ENCODE results near the gene DCAF11.
A peak's percentile ranks its signal among the peaks of the same experiment; 100 is the strongest.

Gene DCAF11

DNA sequence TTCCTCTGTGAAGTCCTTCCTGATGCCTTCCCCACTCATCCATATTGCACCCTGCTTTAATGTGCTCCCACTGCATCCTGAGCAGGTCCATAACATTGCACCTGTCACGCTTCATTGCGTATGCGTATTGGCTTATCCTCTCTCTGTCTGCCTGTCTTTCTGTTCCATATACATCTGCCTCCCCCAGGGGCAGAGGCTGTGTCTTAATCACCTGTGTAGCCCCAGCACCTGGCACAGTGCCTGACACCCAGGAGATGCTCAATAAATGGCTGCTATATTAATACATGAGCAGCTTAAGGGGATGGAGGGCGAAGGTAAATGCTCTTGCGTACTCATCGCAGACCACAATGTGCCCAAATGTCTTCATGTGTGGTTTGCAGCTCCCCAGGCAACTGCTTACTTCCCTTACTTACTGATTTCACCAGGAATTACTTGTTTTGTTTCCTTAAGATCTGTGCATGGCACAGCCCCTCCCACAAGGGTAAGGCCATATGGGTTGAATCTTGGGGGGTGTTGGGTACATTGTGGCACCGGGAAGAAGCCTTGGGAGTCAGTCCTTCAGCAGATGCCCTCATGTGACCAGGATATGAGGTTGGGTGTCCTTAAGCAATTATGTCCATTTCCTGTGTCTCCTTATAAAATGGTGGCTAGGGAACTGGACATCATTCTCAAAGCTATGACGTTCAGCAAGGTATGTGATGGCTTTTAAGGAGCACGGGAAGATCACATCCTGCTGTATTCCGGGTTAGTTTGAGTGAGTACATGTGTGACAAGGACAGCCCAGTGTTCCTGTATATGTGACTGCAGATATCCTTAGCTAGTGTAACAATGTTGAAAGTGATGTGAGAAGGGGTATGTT lies 44.1 kb upstream of the DCAF11 start:
- Histone ChIP-seq H2AK5ac (ENCODE audit: low read length, severe bottlenecking) (no peak overlapping the region), H2BK5ac (ENCODE audit: low read depth, low read length, poor library complexity, severe bottlenecking) (no peak overlapping the region), H3K18ac (ENCODE audit: low read depth in 1 of 2, low read length in 2 of 2) (no peak overlapping the region), H3K36me3 (ENCODE audit: control insufficient read depth in 1 of 2, insufficient read depth in 2 of 2, low read depth in 1 of 2, low read length in 2 of 2) (no peaks in the 10 kb centered on the region), H2AFZ (ENCODE audit: low read depth, low read length) (no peak overlapping the region), H4K91ac (ENCODE audit: low read length) (no peak overlapping the region), H3K4ac (ENCODE audit: low read depth in 1 of 2, low read length in 2 of 2) (no peak overlapping the region), H2BK120ac (ENCODE audit: low read depth, low read length) (no peak overlapping the region), H3K4me1 (ENCODE audit: control insufficient read depth, insufficient read depth, low read depth, low read length) (peaks cover 3% of the 10 kb centered on the region), H3K4me2 (ENCODE audit: low read length, poor library complexity, severe bottlenecking) (no peak overlapping the region), H3K14ac (ENCODE audit: low read length in 2 of 2) (no peak overlapping the region), H3K79me1 (replicated peaks; ENCODE audit: low read length, poor library complexity, severe bottlenecking) (no peaks in the 10 kb centered on the region), H2BK12ac (ENCODE audit: low read length in 2 of 2) (no peak overlapping the region), H3K27me3 (ENCODE audit: control insufficient read depth in 1 of 2, insufficient read depth in 1 of 2, low read length in 2 of 2) (peaks cover 68 to 79% of the 10 kb centered on the region in 2 experiments), H2BK15ac (ENCODE audit: low read depth, poor library complexity, severe bottlenecking) (no peak overlapping the region), H3K4me3 (ENCODE audit: insufficient read depth in 1 of 2, low read depth in 1 of 2, low read length in 2 of 2) (no peak overlapping the region), H3K27ac (ENCODE audit: low read length, poor library complexity, severe bottlenecking) (no peak overlapping the region), H3K23ac (ENCODE audit: low read length in 2 of 2) (peak overlapping the region in 1 of 2 experiments; percentile 41), H3K9me3 (ENCODE audit: control insufficient read depth, low read length) (no peaks in the 10 kb centered on the region), H4K8ac (ENCODE audit: low read length) (no peak overlapping the region), H3K9ac (ENCODE audit: low read length) (no peak overlapping the region)
- DNase-seq = no peak
- WGBS = 85% methylated on average over 10 of the region's 10 CpGs

DNA sequence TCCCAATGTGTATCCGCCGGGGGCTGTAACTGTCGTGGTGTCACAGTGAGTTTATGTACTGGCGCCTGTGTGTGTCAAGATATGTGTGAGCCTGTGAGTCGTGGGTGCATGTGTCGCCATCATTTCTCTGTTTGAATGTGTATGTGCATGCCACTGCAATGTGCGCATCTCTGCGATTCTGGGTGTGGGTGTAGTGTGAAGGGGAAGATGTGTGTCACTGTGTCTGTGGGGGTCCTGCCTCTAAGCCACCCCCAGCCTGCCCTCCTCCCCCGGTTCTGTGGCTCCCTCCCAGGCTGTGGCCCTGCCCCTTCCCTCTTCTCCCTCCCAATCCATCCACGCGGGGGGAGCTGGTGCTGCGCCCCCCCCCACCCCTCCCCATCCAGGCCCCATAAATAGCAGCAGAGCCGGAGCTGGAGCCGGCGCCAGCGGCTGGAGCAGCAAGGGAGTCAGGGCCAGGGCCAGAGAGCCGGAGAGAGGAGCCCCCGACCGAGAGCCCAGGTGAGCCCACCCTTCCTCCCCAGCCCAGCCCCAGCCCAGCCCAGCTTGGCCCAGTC lies 43.4 kb upstream of the DCAF11 start, which contains the start of gene CPNE6:
Gene CPNE6 (plus strand): TSS at position 419 of the 554 bp plus-strand sequence. CDS start 1,375 bp downstream, outside the sequence.
- H2AFZ ChIP-seq (ENCODE audit: low read depth, low read length) = no peak within 1 kb of the TSS
- WGBS = 86% methylated on average over 17 of the region's 19 CpGs
- DNase-seq = no peak
- no peak within 1 kb of the TSS for H4K8ac ChIP-seq (ENCODE audit: low read length)
- H3K27ac ChIP-seq (ENCODE audit: low read length, poor library complexity, severe bottlenecking) = no peak within 1 kb of the TSS
- no peak within 1 kb of the TSS for H3K18ac ChIP-seq (ENCODE audit: low read depth in 1 of 2, low read length in 2 of 2)
- no peak within 1 kb of the TSS for H3K14ac ChIP-seq (ENCODE audit: low read length in 2 of 2)
- no peak within 1 kb of the TSS for H3K4me2 ChIP-seq (ENCODE audit: low read length, poor library complexity, severe bottlenecking)
- H2BK15ac ChIP-seq (ENCODE audit: low read depth, poor library complexity, severe bottlenecking) = no peak within 1 kb of the TSS
- no peak within 1 kb of the TSS for H2BK120ac ChIP-seq (ENCODE audit: low read depth, low read length)
- no peaks in the 10 kb centered on the region for H3K36me3 ChIP-seq (ENCODE audit: control insufficient read depth in 1 of 2, insufficient read depth in 2 of 2, low read depth in 1 of 2, low read length in 2 of 2)
- H3K9ac ChIP-seq (ENCODE audit: low read length) = no peak within 1 kb of the TSS
- peaks cover 68 to 84% of the 10 kb centered on the region in 2 experiments for H3K27me3 ChIP-seq (ENCODE audit: control insufficient read depth in 1 of 2, insufficient read depth in 1 of 2, low read length in 2 of 2)
- no peak within 1 kb of the TSS for H2BK12ac ChIP-seq (ENCODE audit: low read length in 2 of 2)
- H4K91ac ChIP-seq (ENCODE audit: low read length) = no peak within 1 kb of the TSS
- H3K4me3 ChIP-seq (ENCODE audit: insufficient read depth in 1 of 2, low read depth in 1 of 2, low read length in 2 of 2) = no peak within 1 kb of the TSS
- H3K23ac ChIP-seq (ENCODE audit: low read length in 2 of 2) = peak within 1 kb of the TSS in 1 of 2 experiments; percentile 41
- no peak within 1 kb of the TSS for H3K4ac ChIP-seq (ENCODE audit: low read depth in 1 of 2, low read length in 2 of 2)
- H3K4me1 ChIP-seq (ENCODE audit: control insufficient read depth, insufficient read depth, low read depth, low read length) = peaks cover 3% of the 10 kb centered on the region
- H3K79me1 ChIP-seq (replicated peaks; ENCODE audit: low read length, poor library complexity, severe bottlenecking) = no peaks in the 10 kb centered on the region
- no peak within 1 kb of the TSS for H2AK5ac ChIP-seq (ENCODE audit: low read length, severe bottlenecking)
- no peak within 1 kb of the TSS for H2BK5ac ChIP-seq (ENCODE audit: low read depth, low read length, poor library complexity, severe bottlenecking)
- H3K9me3 ChIP-seq (ENCODE audit: control insufficient read depth, low read length) = no peaks in the 10 kb centered on the region

DNA sequence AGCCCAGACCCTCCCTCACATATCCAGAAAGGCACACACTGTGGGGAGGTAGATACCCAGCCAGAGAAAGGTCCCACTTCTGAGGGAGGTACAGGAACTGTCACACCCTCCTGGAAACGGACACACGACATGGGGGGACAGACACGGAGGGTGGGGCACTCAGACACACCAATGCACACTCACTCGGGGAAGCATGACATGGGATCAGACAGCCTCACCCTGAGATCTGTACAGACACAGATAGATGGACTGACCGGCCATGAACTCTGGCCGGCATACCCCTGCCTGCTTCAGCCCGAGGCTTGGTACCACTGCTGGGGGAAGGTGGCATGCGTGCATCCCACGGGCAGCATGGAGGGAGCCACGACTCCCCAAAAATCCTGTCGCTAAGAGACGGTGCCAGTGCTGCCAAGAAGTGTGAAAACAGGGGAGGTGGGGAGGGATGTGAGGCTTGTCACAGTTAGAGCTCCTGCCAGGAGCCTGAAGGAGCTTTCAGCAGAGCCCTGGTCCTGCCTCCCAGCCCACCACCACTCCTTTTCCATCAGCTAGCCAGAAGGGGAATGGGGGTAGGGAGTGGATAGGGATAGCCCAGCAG lies 42.6 kb upstream of the DCAF11 start:
- Histone ChIP-seq H3K18ac (ENCODE audit: low read depth in 1 of 2, low read length in 2 of 2) (no peak overlapping the region), H4K91ac (ENCODE audit: low read length) (no peak overlapping the region), H3K79me1 (replicated peaks; ENCODE audit: low read length, poor library complexity, severe bottlenecking) (no peaks in the 10 kb centered on the region), H3K4me1 (ENCODE audit: control insufficient read depth, insufficient read depth, low read depth, low read length) (peaks cover 3% of the 10 kb centered on the region), H2BK12ac (ENCODE audit: low read length in 2 of 2) (no peak overlapping the region), H3K27me3 (ENCODE audit: control insufficient read depth in 1 of 2, insufficient read depth in 1 of 2, low read length in 2 of 2) (peaks cover 68 to 85% of the 10 kb centered on the region in 2 experiments), H3K36me3 (ENCODE audit: control insufficient read depth in 1 of 2, insufficient read depth in 2 of 2, low read depth in 1 of 2, low read length in 2 of 2) (no peaks in the 10 kb centered on the region), H2AK5ac (ENCODE audit: low read length, severe bottlenecking) (no peak overlapping the region), H3K4me2 (ENCODE audit: low read length, poor library complexity, severe bottlenecking) (no peak overlapping the region), H4K8ac (ENCODE audit: low read length) (no peak overlapping the region), H2BK5ac (ENCODE audit: low read depth, low read length, poor library complexity, severe bottlenecking) (no peak overlapping the region), H3K27ac (ENCODE audit: low read length, poor library complexity, severe bottlenecking) (no peak overlapping the region), H3K9me3 (ENCODE audit: control insufficient read depth, low read length) (no peaks in the 10 kb centered on the region), H3K4me3 (ENCODE audit: insufficient read depth in 1 of 2, low read depth in 1 of 2, low read length in 2 of 2) (no peak overlapping the region), H3K4ac (ENCODE audit: low read depth in 1 of 2, low read length in 2 of 2) (no peak overlapping the region), H3K23ac (ENCODE audit: low read length in 2 of 2) (no peak overlapping the region), H2BK120ac (ENCODE audit: low read depth, low read length) (no peak overlapping the region), H2AFZ (ENCODE audit: low read depth, low read length) (no peak overlapping the region), H3K9ac (ENCODE audit: low read length) (no peak overlapping the region), H2BK15ac (ENCODE audit: low read depth, poor library complexity, severe bottlenecking) (no peak overlapping the region), H3K14ac (ENCODE audit: low read length in 2 of 2) (no peak overlapping the region)
- no peak for DNase-seq
- WGBS = 81% methylated on average over 12 of the region's 12 CpGs

DNA sequence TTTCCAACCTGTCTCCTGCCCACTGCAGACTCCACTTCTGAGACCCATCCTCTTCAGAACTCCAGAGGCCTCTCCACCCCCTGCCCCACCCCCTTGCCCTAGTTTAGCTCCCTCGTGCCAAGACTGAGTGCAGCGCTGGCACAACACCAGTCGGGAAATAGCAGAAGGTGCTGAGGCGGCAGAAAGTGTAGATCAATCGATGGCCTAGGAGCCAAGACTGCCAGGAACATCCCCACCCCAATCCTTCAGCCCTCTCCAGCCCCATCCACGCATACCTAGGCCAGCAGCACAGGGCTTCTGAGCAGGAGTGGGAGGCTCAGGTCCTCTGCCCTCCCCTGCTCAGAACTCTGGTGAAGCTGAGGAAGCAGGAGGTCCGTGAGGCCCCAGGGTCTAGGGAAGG lies 42.1 kb upstream of the DCAF11 start:
- H3K36me3 ChIP-seq (ENCODE audit: control insufficient read depth in 1 of 2, insufficient read depth in 2 of 2, low read depth in 1 of 2, low read length in 2 of 2) = no peaks in the 10 kb centered on the region
- no peak overlapping the region for H2BK120ac ChIP-seq (ENCODE audit: low read depth, low read length)
- no peak overlapping the region for H3K4me3 ChIP-seq (ENCODE audit: insufficient read depth in 1 of 2, low read depth in 1 of 2, low read length in 2 of 2)
- H3K79me1 ChIP-seq (replicated peaks; ENCODE audit: low read length, poor library complexity, severe bottlenecking) = no peaks in the 10 kb centered on the region
- no peaks in the 10 kb centered on the region for H3K9me3 ChIP-seq (ENCODE audit: control insufficient read depth, low read length)
- H3K27me3 ChIP-seq (ENCODE audit: control insufficient read depth in 1 of 2, insufficient read depth in 1 of 2, low read length in 2 of 2) = peaks cover 66 to 84% of the 10 kb centered on the region in 2 experiments
- no peak overlapping the region for H3K14ac ChIP-seq (ENCODE audit: low read length in 2 of 2)
- DNase-seq = no peak
- H2BK5ac ChIP-seq (ENCODE audit: low read depth, low read length, poor library complexity, severe bottlenecking) = no peak overlapping the region
- no peak overlapping the region for H3K27ac ChIP-seq (ENCODE audit: low read length, poor library complexity, severe bottlenecking)
- WGBS = 78% methylated on average over 6 of the region's 7 CpGs
- no peak overlapping the region for H3K4me2 ChIP-seq (ENCODE audit: low read length, poor library complexity, severe bottlenecking)
- H3K23ac ChIP-seq (ENCODE audit: low read length in 2 of 2) = no peak overlapping the region
- no peak overlapping the region for H2AK5ac ChIP-seq (ENCODE audit: low read length, severe bottlenecking)
- peaks cover 3% of the 10 kb centered on the region for H3K4me1 ChIP-seq (ENCODE audit: control insufficient read depth, insufficient read depth, low read depth, low read length)
- no peak overlapping the region for H4K91ac ChIP-seq (ENCODE audit: low read length)
- no peak overlapping the region for H4K8ac ChIP-seq (ENCODE audit: low read length)
- H3K4ac ChIP-seq (ENCODE audit: low read depth in 1 of 2, low read length in 2 of 2) = no peak overlapping the region
- no peak overlapping the region for H2AFZ ChIP-seq (ENCODE audit: low read depth, low read length)
- H2BK15ac ChIP-seq (ENCODE audit: low read depth, poor library complexity, severe bottlenecking) = no peak overlapping the region
- H3K18ac ChIP-seq (ENCODE audit: low read depth in 1 of 2, low read length in 2 of 2) = no peak overlapping the region
- no peak overlapping the region for H3K9ac ChIP-seq (ENCODE audit: low read length)
- no peak overlapping the region for H2BK12ac ChIP-seq (ENCODE audit: low read length in 2 of 2)

Data from mesenchymal stem cell (in vitro differentiated cells and primary cell).